H1 (cell line): Measurements from ENCODE around the gene RCBTB2. TPM values are rescaled to one million over a fixed set of nuclear protein-coding genes. Genes with fewer than 3 reads are reported as not detected.
A peak's percentile ranks its signal among the peaks of the same experiment; 100 is the strongest.

Source experiments
- CTCF ChIA-PET: fragments of 300-600 bp; sonication (Branson Sonifier 250); formaldehyde crosslinking; loops from one replicate; lab custom pipeline; 2021; ENCODE audit not compliant: partially characterized antibody; lab: Charles Lee
- POLR2A ChIA-PET: fragments of 300-600 bp; sonication (Branson Sonifier 250); formaldehyde crosslinking; loops from one replicate; lab custom pipeline; 2021; ENCODE audit warnings: inconsistent platforms; ENCODE audit not compliant: partially characterized antibody; lab: Charles Lee
- DNase-seq, 2 experiments: peaks; one replicate each; pipeline versions ENCODE4 v3.0.0 to v3.0.0-alpha.2; 2010 to 2022; ENCODE audit warnings: low spot score in 2 of 2, low read depth in 1 of 2, mixed read lengths in 1 of 2
- FAIRE-seq: peaks from 2 replicates; lab custom pipeline; 2011; peaks lifted over from hg19 to GRCh38; lab: Jason Lieb, UNC
- H2AFZ ChIP-seq: 2 replicates; pipeline ENCODE4 v1.8.1; 2012; ENCODE audit warnings: low read length, inconsistent platforms
- H2AK5ac ChIP-seq: 2 replicates; pipeline ENCODE4 v1.6.1; 2013; ENCODE audit warnings: low read depth, low read length
- H2BK120ac ChIP-seq: replicated peaks from 2 replicates; pipeline ENCODE3; 2013; ENCODE audit warnings: low read depth, low read length, inconsistent platforms
- H2BK12ac ChIP-seq: 2 replicates; pipeline ENCODE4 v1.6.1; 2013; ENCODE audit warnings: low read depth, low read length
- H2BK15ac ChIP-seq: 2 replicates; pipeline ENCODE4 v1.6.1; 2013; ENCODE audit warnings: low read length
- H2BK20ac ChIP-seq: 2 replicates; pipeline ENCODE4 v1.6.1; 2013; ENCODE audit warnings: low read length
- H2BK5ac ChIP-seq: 2 replicates; pipeline ENCODE4 v1.6.1; 2013; ENCODE audit warnings: low read depth, low read length
- H3K14ac ChIP-seq: 2 replicates; pipeline ENCODE4 v1.6.1; 2013; ENCODE audit warnings: inconsistent platforms; ENCODE audit not compliant: insufficient read length
- H3K18ac ChIP-seq: 2 replicates; pipeline ENCODE4 v1.6.1; 2013; ENCODE audit warnings: low read length; ENCODE audit errors: extremely low read depth
- H3K23ac ChIP-seq: 2 replicates; pipeline ENCODE4 v1.6.1; 2013; ENCODE audit warnings: inconsistent platforms; ENCODE audit not compliant: insufficient read length
- H3K23me2 ChIP-seq: 2 replicates; pipeline ENCODE4 v1.6.1; 2013; ENCODE audit warnings: low read depth, low read length
- H3K27ac ChIP-seq: 2 replicates; pipeline ENCODE4 v1.6.1; 2011; ENCODE audit warnings: low read depth, low read length, inconsistent platforms
- H3K27me3 ChIP-seq, 4 experiments: replicated peaks in 1 of 4; 1 replicate in 1 of 4; 2 replicates in 3 of 4; pipeline versions ENCODE4 v1.6.1 to v1.8.1; 2011 to 2013; ENCODE audit warnings: low read length in 3 of 4, mild to moderate bottlenecking in 3 of 4, inconsistent platforms in 2 of 4, mixed read lengths in 2 of 4, moderate library complexity in 1 of 4; ENCODE audit not compliant: control insufficient read depth in 3 of 4, insufficient read depth in 3 of 4; ENCODE audit errors: extremely low read depth in 1 of 4
- H3K36me3 ChIP-seq, 4 experiments: 2 replicates each; pipeline versions ENCODE4 v1.6.1 to v1.8.1; 2011 to 2013; ENCODE audit warnings: mild to moderate bottlenecking in 4 of 4, low read length in 3 of 4, moderate library complexity in 2 of 4, control low read depth in 1 of 4, inconsistent platforms in 1 of 4; ENCODE audit not compliant: insufficient read depth in 4 of 4, control insufficient read depth in 2 of 4
- H3K4ac ChIP-seq: replicated peaks from 2 replicates; pipeline ENCODE3; 2013; ENCODE audit warnings: low read length, low read depth, mixed read lengths, inconsistent platforms; ENCODE audit not compliant: insufficient read length
- H3K4me1 ChIP-seq, 4 experiments: replicated peaks in 1 of 4; 1 replicate in 1 of 4; 2 replicates in 3 of 4; pipeline versions ENCODE4 v1.6.1 to v1.8.1; 2011 to 2013; ENCODE audit warnings: low read length in 3 of 4, inconsistent platforms in 2 of 4, mixed read lengths in 1 of 4; ENCODE audit not compliant: insufficient read depth in 4 of 4, control insufficient read depth in 3 of 4
- H3K4me2 ChIP-seq, 2 experiments: 2 replicates each; pipeline versions ENCODE4 v1.6.1 to v1.8.1; 2011 to 2013; ENCODE audit warnings: low read depth in 2 of 2, low read length in 2 of 2, control low read depth in 1 of 2, inconsistent platforms in 1 of 2, mild to moderate bottlenecking in 1 of 2; ENCODE audit not compliant: insufficient read depth in 1 of 2
- H3K4me3 ChIP-seq, 4 experiments: fragments of 200-600, 300-600 bp in 1 of 4; sonication (generic), shearing (Covaris generic), sonication (Bioruptor Twin) in 1 of 4; 2 replicates each; pipeline versions ENCODE4 v1.5.1 to v1.8.1; 2011 to 2016; ENCODE audit warnings: low read length in 4 of 4, low read depth in 3 of 4, control low read depth in 2 of 4, inconsistent platforms in 2 of 4, mild to moderate bottlenecking in 2 of 4, mixed read lengths in 1 of 4, moderate library complexity in 1 of 4; ENCODE audit not compliant: insufficient read depth in 2 of 4; ENCODE audit errors: extremely low read depth in 1 of 4
- H3K56ac ChIP-seq: replicated peaks from 2 replicates; pipeline ENCODE3; 2013; ENCODE audit warnings: low read depth, mild to moderate bottlenecking, mixed read lengths, low read length, inconsistent platforms; ENCODE audit not compliant: insufficient read length
- H3K79me1 ChIP-seq: 2 replicates; pipeline ENCODE4 v1.6.1; 2013; ENCODE audit warnings: low read depth, low read length, control low read depth
- H3K79me2 ChIP-seq, 2 experiments: 2 replicates each; pipeline versions ENCODE4 v1.6.1 to v1.8.1; 2012 to 2013; ENCODE audit warnings: low read length in 2 of 2, mild to moderate bottlenecking in 2 of 2, inconsistent platforms in 1 of 2; ENCODE audit not compliant: insufficient read depth in 2 of 2, control insufficient read depth in 1 of 2
- H3K9ac ChIP-seq, 4 experiments: replicated peaks in 1 of 4; 1 replicate in 1 of 4; 2 replicates in 3 of 4; pipeline versions ENCODE4 v1.6.1 to v1.8.1; 2011 to 2013; ENCODE audit warnings: low read depth in 3 of 4, low read length in 3 of 4, control low read depth in 2 of 4, mild to moderate bottlenecking in 2 of 4, moderate library complexity in 2 of 4, inconsistent platforms in 1 of 4; ENCODE audit errors: extremely low read depth in 1 of 4
- H3K9me3 ChIP-seq, 2 experiments: 2 replicates each; pipeline versions ENCODE4 v1.6.1 to v1.8.1; 2012 to 2013; ENCODE audit warnings: mild to moderate bottlenecking in 2 of 2, moderate library complexity in 2 of 2, control low read depth in 1 of 2, inconsistent platforms in 1 of 2, low read depth in 1 of 2, low read length in 1 of 2, mixed read lengths in 1 of 2; ENCODE audit not compliant: insufficient read depth in 2 of 2
- H4K20me1 ChIP-seq, 2 experiments: replicated peaks in 1 of 2; 2 replicates each; pipeline versions ENCODE3 to v1.8.1; 2011 to 2013; ENCODE audit warnings: inconsistent platforms in 2 of 2, low read length in 2 of 2, mild to moderate bottlenecking in 1 of 2; ENCODE audit not compliant: insufficient read depth in 2 of 2, control insufficient read depth in 1 of 2
- H4K5ac ChIP-seq: 2 replicates; pipeline ENCODE4 v1.6.1; 2013; ENCODE audit warnings: low read length, low read depth, mixed read lengths, inconsistent platforms; ENCODE audit not compliant: insufficient read length
- H4K8ac ChIP-seq: 2 replicates; pipeline ENCODE4 v1.8.0; 2013; ENCODE audit warnings: mild to moderate bottlenecking, moderate library complexity, low read length, inconsistent platforms; ENCODE audit not compliant: insufficient read depth; ENCODE audit errors: extremely low read depth
- H4K91ac ChIP-seq: replicated peaks from 2 replicates; pipeline ENCODE3; 2013; ENCODE audit warnings: low read length, mixed read lengths, inconsistent platforms; ENCODE audit not compliant: insufficient read length
- BCL11A ChIP-seq, 2 experiments: IDR thresholded peaks; one replicate each; pipeline ENCODE4 v1.6.1; 2011; ENCODE audit warnings: low read depth in 2 of 2, low read length in 2 of 2, mild to moderate bottlenecking in 2 of 2
- CBX5 ChIP-seq: fragments of 300-800, 300-1000 bp; sonication (generic); IDR thresholded peaks from 2 replicates; pipeline ENCODE4 v1.7.1; 2016; ENCODE audit warnings: antibody characterized with exemption, low read length, low read depth
- CHD1 ChIP-seq: IDR thresholded peaks from 2 replicates; pipeline ENCODE4 v1.6.1; 2012; ENCODE audit warnings: low read depth, low read length, improper control_type of control experiment
- EGR1 ChIP-seq: IDR thresholded peaks from 2 replicates; pipeline ENCODE4 v1.6.1; 2011; ENCODE audit warnings: low read depth, low read length, borderline replicate concordance
- EZH2 ChIP-seq: fragments of 200-600 bp; sonication (generic); IDR thresholded peaks from 2 replicates; pipeline ENCODE4 v1.7.1; 2012; ENCODE audit warnings: low read depth, mild to moderate bottlenecking, moderate library complexity, low read length, inconsistent platforms; ENCODE audit not compliant: severe bottlenecking
- PHF8 ChIP-seq: fragments of 200-600 bp; sonication (generic); conservative IDR thresholded peaks from 2 replicates; pipeline ENCODE4 v1.7.1; 2012; ENCODE audit warnings: low read depth, mild to moderate bottlenecking, inconsistent platforms, low read length, moderate library complexity
- POLR2A ChIP-seq, 2 experiments: IDR thresholded peaks; 1 replicate in 1 of 2; 2 replicates in 1 of 2; pipeline ENCODE4 v1.6.1; 2011; ENCODE audit warnings: low read depth in 2 of 2, low read length in 2 of 2, mild to moderate bottlenecking in 2 of 2; ENCODE audit errors: control extremely low read depth in 1 of 2
- SAP30 ChIP-seq: fragments of 300-600 bp; sonication (generic); IDR thresholded peaks from 2 replicates; pipeline ENCODE4 v1.7.1; 2012; ENCODE audit warnings: low read length, moderate library complexity, mild to moderate bottlenecking, inconsistent platforms; ENCODE audit not compliant: insufficient read depth, insufficient replicate concordance
- SP2 ChIP-seq: IDR thresholded peaks from 2 replicates; pipeline ENCODE4 v1.6.1; 2012; ENCODE audit warnings: mild to moderate bottlenecking, low read length, inconsistent platforms
- SUZ12 ChIP-seq: fragments of 200-600 bp; sonication (generic); IDR thresholded peaks from 2 replicates; pipeline ENCODE4 v1.6.1; 2012; ENCODE audit warnings: mild to moderate bottlenecking, inconsistent platforms, low read length, moderate library complexity, mixed read lengths
- USF2 ChIP-seq: IDR thresholded peaks from 2 replicates; pipeline ENCODE4 v1.6.1; 2011; ENCODE audit warnings: low read length, improper control_type of control experiment
- ZNF274 ChIP-seq: IDR thresholded peaks from 2 replicates; pipeline ENCODE4 v1.7.0; 2012; ENCODE audit warnings: low read length, borderline replicate concordance; ENCODE audit errors: extremely low read depth
- WGBS, 2 experiments: shearing (Covaris generic) in 1 of 2; methylation state at CpG; one replicate each; pipeline versions ENCODE4 v1.1.6 to v1.1.7; 2013 to 2015; ENCODE audit warnings: low lambda C conversion rate in 2 of 2, mixed read lengths in 2 of 2, inconsistent platforms in 1 of 2, low coverage in 1 of 2, missing lambda C conversion rate in 1 of 2; ENCODE audit not compliant: insufficient replicate concordance in 2 of 2, insufficient coverage in 1 of 2, insufficient read length in 1 of 2; ENCODE audit errors: extremely low coverage in 1 of 2, missing lambda C conversion rate in 1 of 2; 5-methylcytosine and 5-hydroxymethylcytosine counted together
- polyA plus RNA-seq, 7 experiments: library from polyadenylated mRNA; depleted of rRNA in 3 of 7; stranded (reverse) in 5 of 7; unstranded in 2 of 7; fragments of >200 nt in 5 of 7; fragments of 200-250 nt in 2 of 7; gene quantifications; 1 replicate in 5 of 7; 2 replicates in 1 of 7; 4 replicates in 1 of 7; pipeline versions ENCODE4 v1.2.1 to v1.2.3, GENCODE V29; 2011 to 2013; ENCODE audit warnings: missing spikeins in 2 of 7, mixed read lengths in 2 of 7
- total RNA-seq: library from RNA; stranded (reverse); fragmentation: NEBNext Ultra II Directional; extraction: Animal tissue kit (Norgen Biotek cat#: 25700); gene quantifications from 2 replicates; pipeline ENCODE4 v1.2.1, GENCODE V29; 2021

RCBTB2 gene
- total and polyA plus RNA-seq, 2 of the 8 experiments (the other 6 are each of a cell fraction or from before 2014, with no cell fraction given): 5.2 to 8.4 TPM

DNA sequence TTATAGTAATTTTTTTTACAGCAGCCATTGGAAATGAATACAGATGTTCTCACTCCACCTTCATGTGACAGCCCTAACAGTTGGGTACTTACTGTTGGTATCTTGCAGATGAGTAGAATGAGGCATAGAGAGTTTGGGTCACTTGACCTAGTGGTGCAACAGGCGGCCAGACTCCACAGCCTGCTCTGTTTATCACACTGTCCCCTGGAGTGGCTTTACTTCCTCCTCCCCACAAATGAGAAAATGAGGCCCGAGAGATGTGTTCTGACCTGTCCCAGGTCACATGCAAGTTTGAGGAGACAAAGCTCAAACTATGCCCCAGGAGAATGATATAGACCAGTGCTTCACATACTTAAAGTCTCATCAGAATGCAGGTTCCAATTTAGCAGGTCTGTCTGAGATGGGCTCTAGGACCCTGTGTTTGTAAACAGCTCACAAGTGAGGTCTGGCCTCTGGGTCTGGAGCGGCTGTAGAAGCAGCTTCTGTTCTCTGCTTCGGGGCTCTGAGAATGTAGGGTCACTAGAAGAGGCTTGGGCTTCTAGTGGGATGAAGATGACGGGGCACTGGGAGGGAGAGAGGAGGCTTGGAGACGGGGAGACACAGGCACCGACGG is 37.4 kb upstream of the RCBTB2 start:
- no peaks in the 10 kb centered on the region for H3K36me3 ChIP-seq
- WGBS, 2 experiments: 89% methylated on average over 8 of the region's 8 CpGs; no CpG with 5 or more reads in 1 of the 2 experiments
- H2AK5ac ChIP-seq: no peak overlapping the region
- H2BK5ac ChIP-seq: no peak overlapping the region
- no peaks in the 10 kb centered on the region for H3K27me3 ChIP-seq
- H4K91ac ChIP-seq: no peak overlapping the region
- no peak overlapping the region for H3K4me3 ChIP-seq
- ChIA-PET CTCF (interaction anchor here (0.6 to 3.6 kb wide), 6 partner anchors 10 to 1614 kb away, joined by 3 to 16 read pairs (median 5); partner anchors contain the start of gene RCBTB2), POLR2A (interaction anchor here (1.0 to 1.5 kb wide), 2 partner anchors 10 to 28 kb away, joined by 3 to 4 read pairs; no protein-coding TSS in a partner anchor)
- H3K4me2 ChIP-seq: no peak overlapping the region
- no peak overlapping the region for H3K4ac ChIP-seq
- H3K79me1 ChIP-seq: no peaks in the 10 kb centered on the region
- H4K5ac ChIP-seq: no peak overlapping the region
- H3K9me3 ChIP-seq: no peaks in the 10 kb centered on the region
- H2AFZ ChIP-seq: peak overlapping the region; percentile 73
- no peaks in the 10 kb centered on the region; a peak in 1 of 7 replicates for H3K4me1 ChIP-seq
- H3K23me2 ChIP-seq: no peaks in the 10 kb centered on the region
- H4K20me1 ChIP-seq: no peaks in the 10 kb centered on the region
- H2BK15ac ChIP-seq: no peak overlapping the region
- H4K8ac ChIP-seq: no peak overlapping the region
- H3K23ac ChIP-seq: no peak overlapping the region
- no peak overlapping the region for H2BK20ac ChIP-seq
- H3K27ac ChIP-seq: no peak overlapping the region
- no peak overlapping the region for H3K14ac ChIP-seq
- no peaks in the 10 kb centered on the region for H3K79me2 ChIP-seq
- no peak overlapping the region for H3K9ac ChIP-seq
- DNase-seq: no peak
- no peak overlapping the region for H3K56ac ChIP-seq
- no peak overlapping the region for H2BK120ac ChIP-seq
- no peak for FAIRE-seq
- H3K18ac ChIP-seq: no peak overlapping the region
- H2BK12ac ChIP-seq: no peak overlapping the region
- TF ChIP-seq CHD1 (no peak), EGR1 (no peak), PHF8 (no peak), CBX5 (no peak), ZNF274 (no peak), SAP30 (no peak), SUZ12 (no peak), POLR2A (IDR thresholded peaks at IDR 0.05; ENCODE audit: control extremely low read depth in 1 of 2, low read depth in 2 of 2, low read length in 2 of 2) (no peak), BCL11A (IDR thresholded peaks at IDR 0.05; ENCODE audit: low read depth in 2 of 2, low read length in 2 of 2) (no peak), EZH2 (no peak), SP2 (no peak), USF2 (no peak)
